GM19467 (cell line): ENCODE measurements around the gene SLC44A4.
"Not testable (repeated sequence)": the region's sequence is repeated elsewhere in the genome, so short reads cannot be mapped to it uniquely, and the experiment has no call there.

Experiments
- ATAC-seq: cut with Tn5 transposase; IDR thresholded peaks from one replicate; pipeline ENCODE4 v1.9.1; 2021; ENCODE audit warnings: mild to moderate bottlenecking, moderate library complexity; ENCODE audit not compliant: unreplicated experiment

The SLC44A4 gene

DNA sequence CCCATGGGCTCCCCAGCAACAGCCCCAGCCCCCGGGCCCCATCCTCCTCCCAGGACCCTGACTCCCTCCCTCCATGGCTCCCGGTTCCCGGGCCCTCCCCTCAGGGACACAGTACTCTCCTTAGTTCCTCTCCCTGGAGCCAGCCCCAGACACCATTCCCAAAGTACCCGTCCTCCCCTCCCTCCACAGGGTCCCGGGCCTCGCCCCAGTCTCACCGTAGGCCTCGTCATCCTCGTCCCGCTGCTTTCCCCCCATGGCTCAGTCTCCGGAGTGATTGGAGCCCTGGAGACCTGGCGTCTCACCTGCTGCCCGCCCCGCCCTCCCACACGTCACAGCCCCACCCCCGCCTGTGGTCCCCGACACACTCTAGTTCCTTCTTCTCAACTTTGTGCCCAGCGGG, at the start of gene SLC44A4:
Gene SLC44A4 (minus strand): TSS at position 272 of the 400 bp plus-strand sequence. CDS start 17 bp downstream, at position 255.
- no peak for ATAC-seq

DNA sequence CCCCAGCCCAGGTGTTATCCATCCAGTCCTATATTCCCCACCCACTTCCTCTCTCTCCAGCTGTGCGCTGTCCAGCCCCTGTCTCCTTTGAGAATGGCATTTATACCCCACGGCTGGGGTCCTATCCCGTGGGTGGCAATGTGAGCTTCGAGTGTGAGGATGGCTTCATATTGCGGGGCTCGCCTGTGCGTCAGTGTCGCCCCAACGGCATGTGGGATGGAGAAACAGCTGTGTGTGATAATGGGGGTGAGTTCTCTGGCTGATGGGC, 49.8 kb upstream of the SLC44A4 start:
- no peak for ATAC-seq

DNA sequence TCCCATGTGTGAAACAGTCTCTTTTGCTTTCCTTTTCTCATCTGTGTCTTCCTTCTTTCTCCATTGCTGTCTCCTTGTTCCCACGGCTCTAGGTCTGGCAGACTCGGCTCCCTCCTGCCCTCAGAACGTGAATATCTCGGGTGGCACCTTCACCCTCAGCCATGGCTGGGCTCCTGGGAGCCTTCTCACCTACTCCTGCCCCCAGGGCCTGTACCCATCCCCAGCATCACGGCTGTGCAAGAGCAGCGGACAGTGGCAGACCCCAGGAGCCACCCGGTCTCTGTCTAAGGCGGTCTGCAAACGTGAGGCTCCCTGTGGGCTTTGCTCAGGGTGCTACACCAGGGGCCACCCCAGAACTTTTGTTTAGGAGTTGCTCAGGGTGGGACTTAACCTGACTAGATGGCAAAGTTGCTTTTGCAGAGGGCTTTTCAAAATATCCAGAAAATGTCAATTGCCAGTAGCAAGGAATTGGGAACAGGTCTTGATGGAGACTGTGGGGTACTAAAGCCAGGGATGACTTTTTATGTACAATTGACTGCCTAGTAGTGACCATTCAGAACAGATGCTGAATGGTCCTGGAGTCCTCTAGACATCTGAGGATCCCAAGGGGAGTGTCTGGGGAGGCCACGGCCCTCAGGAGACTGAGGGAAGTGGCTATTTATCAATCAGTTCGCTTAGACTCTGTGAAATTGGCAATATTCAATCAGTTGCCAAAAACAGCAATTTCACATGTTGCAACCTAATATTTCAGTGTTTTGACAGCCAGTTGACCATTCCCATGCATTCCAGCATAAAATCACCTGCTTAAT, 49.3 kb upstream of the SLC44A4 start:
- ATAC-seq = no peak

DNA sequence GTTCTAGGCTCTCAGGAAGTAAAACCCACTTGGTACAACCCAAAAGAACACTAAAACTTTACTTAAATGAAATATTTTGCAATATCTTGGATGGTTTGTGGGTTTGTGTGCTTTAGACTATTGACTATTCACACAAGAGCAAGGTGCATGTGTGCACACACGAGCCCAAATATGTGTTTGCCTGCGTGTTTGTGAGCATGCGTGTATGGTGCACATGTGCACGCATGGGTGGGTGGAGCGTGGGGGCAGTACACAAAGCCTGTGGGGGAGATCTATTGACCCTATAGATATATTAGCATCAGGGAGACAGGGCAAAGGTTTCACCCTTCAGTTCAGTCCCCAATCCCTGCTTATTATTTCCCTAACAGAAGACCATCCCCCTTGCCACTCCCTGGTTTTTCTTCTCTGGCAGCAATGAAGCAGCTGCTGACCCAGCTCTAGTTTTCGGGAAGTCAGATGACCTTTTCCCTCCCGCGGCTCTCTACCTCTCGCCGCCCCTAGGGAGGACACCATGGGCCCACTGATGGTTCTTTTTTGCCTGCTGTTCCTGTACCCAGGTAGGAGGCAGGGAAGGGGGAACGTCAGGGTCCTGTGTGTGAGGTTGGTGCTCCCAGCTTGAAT, 48.6 kb upstream of the SLC44A4 start, which contains the start of gene C2:
Gene C2 (plus strand): TSS at position 476 of the 621 bp plus-strand sequence. CDS start 36 bp downstream, at position 512.
- no peak for ATAC-seq

DNA sequence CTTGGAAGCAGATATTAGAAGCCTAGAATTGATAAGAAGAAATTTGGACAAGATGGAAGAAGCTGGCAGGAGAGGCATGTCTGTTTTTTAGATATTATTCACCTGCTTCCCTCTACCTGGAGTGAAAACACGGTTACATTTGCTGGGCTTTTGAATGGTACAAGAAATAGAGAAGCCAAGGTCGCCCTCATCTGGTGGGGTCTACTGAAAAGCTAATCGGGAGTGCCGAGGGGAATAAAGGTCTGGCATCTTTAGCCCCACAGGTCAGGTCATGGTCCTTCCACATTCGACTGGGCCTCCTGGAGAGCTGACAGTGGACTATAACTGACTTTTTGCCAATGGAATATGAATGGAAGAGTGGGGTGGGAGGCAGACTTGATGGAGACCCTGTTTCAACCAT, 44.1 kb upstream of the SLC44A4 start:
- no peak for ATAC-seq

DNA sequence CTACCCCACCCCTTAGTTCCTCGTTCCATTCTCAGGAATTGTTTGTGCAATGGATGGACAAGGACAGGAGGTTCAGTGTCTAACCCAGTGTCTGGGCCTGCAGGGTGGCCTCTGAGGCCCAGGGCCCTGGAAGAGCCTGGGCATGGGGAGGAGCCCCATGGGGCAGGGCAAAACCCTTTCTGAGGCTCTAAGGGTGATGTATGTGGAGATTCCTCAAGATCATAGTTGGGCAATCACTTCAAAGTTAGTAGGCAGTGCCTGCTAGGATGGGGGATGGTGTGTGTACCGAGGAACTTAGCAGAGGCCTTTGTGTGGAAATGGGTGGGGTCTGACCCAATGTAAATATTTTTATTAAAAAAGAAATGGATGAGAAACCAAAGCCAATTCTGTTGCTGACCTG, 42.0 kb upstream of the SLC44A4 start:
- ATAC-seq = no peak

DNA sequence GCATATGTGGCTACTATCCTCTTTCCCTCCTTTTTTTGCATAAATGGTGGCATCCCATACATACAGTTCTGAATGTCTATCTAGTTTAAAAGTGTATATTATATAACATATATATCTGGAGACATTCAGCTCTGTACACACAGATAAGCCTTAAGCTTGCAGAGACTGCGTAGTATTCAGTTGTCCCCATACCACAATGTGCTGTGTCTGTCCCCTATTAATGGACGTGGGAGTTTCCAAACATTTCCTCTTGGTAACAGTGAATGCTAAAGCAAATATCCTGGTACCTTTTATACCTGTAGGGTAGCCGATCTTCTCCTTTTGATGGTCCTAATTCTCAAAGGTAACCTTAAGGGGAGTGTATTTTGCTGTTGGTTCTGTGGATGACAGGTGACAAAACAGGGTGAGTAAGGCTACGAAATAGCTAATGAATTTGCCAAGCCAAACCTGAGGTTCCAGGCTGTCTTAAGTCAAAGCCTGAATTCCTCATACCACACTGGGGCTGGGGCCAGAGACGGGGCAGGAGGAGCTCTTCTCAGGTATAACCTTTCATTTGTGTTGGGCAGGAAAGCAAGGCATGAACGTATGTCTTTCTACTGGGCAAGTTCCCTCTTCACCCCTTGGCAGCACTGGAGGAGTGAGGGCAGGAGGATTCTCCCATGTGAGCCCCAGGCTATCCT, 41.0 kb upstream of the SLC44A4 start:
- no peak for ATAC-seq

DNA sequence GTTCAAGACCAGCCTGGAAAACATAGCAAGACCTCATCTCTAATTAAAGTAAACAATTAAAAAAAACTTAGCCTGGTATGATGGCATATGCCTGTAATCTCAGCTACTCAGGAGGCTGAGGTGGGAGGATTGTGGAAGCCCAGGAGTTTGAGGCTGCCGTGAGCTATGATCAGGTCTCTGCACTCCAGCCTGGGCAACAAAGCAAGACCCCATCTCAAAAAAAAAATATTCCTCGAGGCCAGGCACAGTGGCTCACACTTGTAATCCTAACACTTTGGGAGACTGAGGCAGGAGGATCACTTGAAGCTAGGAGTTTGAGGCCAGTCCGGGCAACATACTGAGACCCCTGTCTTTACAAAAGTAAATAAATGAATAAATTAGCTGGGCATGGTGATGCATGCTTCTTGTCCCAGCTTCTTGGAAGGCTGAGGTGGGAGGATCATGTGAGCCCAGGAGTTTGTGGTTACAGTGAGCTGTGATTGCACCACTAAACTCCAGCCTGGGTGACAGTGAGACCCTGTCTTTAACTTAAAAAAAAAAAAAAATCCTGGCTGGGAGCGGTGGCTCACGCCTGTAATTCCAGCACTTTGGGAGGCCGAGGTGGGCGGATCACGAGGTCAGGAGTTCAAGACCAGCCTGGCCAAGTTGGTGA, 39.4 kb upstream of the SLC44A4 start:
- ATAC-seq = no peak

DNA sequence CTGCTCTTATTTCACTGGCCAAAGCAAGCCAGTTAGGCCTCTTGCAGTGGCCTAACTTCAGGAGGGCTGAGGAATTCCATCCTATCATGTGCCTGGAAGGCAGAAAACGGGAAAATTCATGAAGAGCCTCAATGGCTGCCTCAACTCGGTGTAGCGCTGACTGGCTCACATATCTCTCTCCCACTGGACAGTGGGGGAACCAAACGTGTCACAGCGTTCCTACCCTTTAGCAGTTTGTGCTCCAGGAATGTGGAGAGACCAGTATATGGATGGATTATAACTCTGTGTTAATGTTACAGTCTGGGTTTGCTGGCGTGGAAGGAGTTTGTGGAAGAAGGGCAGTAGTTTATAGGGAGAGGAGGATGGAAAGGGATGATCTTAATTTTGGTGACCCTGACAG, 37.0 kb upstream of the SLC44A4 start:
- ATAC-seq = no peak

DNA sequence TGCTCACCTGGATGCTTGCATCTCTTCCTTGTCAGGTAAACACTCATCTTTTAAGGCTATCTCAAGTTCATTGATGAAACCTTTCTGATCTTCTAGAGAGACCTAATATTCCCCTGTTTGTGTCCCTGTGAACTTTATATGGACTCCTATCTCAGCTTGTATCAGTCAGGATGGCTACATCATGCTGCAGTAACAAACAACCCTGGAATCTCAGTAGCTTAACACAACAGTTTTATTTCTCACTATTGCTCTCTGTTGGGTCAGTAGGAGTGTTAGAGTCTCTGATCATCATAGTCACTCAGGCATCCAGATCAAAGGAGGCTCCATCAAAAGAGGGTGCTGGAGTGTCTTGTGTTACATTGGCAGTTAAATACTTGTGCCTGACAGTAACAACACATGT, 36.6 kb upstream of the SLC44A4 start:
- ATAC-seq = no peak

DNA sequence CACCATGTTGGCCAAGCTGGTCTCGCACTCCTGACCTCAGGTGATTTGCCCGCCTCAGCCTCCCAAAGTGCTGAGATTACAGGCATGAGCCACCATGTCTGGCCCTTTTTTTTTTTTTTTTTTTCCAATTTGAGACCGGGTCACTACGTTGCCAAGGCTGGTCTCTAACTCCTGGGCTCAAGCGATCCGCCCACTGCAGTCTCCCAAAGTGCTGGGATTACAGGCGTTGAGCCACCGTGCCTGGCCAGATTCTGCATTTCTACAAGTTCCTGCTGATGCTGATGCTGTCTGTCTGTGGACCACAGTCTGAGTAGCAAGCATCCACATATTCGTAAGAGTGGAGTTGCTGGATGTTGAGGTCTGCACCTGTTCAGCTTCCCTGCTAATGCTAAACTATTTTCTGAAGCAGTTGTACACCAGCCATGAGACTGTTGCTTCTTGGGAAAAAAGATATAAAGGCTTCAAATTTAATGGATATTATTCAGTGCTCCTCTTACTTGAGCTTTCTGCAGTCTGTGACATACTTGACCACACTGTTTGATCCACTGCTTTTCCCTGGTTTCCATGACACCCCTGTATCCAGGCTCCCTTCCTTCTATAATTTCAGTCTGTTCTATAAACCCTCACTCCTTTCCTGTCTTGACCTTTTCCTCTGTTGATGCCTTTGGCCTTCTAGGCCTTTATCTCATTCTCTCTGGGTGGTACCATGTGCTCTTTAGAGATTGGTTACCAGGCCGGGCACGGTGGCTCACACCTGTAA, 33.2 kb upstream of the SLC44A4 start:
- no peak for ATAC-seq

DNA sequence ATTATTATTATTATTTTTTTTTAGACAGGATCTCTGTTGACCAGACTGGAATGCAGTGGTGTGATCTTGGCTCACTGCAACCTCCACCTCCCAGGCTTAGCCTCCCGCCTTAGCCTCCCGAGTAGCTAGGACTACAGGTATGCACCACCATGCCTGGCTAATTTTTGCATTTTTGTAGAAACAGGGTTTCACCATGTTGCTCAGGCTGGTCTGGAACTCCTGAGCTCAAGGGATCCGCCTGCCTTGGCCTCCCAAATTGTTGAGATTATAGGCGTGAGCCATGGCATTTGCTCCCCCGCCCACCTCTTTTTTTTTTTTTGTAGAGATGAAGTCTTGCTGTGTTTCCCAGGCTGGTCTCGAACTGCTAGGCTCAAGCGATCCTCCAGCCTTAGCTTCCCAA, 30.5 kb upstream of the SLC44A4 start:
- not testable (repeated sequence) for ATAC-seq

DNA sequence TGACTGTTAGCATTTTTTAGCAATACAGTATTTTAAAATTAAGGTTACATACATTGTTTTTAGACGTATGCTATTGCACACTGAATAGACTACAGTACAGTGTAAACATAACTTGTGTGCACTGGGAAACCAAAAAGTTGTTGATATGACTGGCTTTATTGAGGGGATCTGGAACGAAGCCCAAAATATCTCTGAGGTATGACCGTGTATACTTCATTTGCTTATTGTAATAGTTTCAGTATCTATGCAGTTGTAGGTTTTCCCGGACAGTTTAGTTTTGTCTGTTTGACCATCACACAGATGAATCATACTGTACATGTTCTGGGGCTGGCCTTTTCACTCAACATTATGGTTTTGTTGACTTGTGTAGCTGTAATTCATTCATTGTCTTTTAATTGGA, 30.0 kb upstream of the SLC44A4 start:
- no peak for ATAC-seq

DNA sequence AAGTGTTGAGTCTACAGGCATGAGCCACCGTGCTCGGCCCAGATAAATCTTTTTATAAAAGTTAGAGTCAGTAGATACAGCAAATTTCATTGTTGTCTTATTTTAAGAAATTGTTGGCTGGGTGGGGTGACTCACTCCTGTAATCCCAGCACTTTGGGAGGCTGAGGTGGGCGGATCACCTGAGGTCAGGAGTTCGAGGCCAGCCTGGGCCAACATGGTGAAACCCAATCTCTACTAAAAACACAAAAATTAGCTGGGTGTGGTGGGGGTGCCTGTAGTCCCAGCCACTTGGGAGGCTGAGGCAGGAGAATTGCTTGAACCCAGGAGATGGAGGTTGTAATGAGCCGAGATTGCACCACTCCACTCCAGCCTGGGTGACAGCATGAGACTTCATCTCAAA, 29.5 kb upstream of the SLC44A4 start:
- not testable (repeated sequence) for ATAC-seq

DNA sequence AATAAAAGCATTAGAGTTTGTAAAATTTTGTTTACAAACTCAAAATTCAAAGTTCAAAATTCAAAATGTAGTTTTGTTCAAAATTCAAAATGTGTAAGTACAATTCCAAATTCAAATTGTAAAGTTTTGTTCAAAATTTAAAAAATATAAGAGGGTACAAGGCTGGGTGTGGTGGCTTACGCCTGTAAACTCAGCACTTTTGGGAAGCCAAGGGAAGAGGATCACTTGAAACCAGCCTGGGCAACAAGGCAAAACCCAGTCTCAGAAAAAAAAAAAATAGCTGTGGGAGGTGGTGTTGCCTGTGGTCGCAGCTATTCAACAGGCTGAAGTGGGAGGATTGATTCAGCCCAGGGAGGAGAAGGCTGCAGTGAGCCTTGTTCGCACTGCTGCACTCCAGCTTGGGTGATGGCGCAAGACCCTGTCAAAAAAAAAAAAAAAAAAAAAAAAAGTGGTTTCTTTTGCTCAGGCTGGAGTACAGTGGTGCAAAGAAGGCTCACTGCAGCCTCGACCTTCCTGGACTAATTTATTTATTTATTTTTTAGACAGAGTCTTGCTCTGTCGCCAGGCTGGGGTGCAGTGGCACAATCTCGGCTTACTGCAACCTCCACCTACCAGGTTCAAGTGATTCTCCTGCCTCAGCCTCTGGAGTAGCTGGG, 28.5 kb upstream of the SLC44A4 start:
- no peak for ATAC-seq

DNA sequence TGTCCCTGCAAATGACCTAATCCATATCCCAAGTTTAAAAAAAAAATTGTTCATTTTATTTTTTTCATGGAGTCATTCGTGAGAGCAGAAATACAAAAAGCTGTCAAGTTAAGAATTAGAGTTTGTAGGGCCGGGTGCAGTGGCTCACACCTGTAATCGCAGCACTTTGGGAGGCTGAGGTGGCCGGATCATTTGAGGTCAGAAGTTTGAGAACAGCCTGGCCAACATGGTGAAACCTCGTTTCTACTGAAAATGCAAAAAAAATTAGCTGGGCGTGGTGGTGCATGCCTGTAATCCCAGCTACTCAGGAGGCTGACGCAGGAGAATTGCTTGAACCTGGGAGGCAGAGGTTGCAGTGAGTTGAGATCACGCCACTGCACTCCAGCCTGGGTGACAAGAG, 27.9 kb upstream of the SLC44A4 start:
- ATAC-seq = not testable (repeated sequence)

DNA sequence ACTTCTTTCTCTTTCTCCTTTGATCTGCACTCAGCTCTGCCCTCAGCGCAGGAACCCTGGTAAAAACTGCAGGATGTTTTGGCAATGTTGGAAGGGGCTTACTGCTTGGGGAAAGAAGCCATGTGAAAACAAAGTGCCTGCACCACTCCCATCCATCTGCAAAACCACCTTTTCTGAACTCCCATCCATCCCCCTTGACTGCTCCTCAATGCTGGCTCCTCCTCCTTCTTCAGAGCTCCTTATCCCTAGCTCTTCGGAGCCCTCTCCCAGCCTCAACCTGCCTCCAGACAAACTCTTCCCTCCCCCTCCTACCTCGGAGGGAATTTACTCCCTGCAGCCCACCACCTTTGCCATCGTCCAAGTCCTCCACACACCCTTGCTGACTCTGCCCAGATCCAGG, 27.3 kb upstream of the SLC44A4 start:
- ATAC-seq = no peak

DNA sequence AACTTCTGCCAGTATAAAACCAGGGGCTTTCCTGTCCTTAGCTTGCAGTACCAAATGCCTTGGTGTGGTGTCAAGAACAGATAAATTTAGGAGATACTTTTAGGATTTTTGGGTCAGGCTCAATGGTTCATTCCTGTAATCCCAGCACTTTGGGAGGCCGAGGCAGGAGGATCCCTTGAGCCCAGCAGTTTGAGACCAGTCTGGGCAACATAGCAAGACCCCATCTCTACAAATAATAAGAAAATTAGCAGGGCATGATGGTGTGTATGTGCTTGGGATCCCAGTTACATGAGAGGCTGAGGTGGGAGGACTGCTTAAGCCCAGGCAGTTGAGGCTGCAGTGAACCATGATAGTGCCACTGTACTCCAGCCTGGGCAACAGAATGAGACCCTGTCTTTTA, 26.2 kb upstream of the SLC44A4 start:
- no peak for ATAC-seq

DNA sequence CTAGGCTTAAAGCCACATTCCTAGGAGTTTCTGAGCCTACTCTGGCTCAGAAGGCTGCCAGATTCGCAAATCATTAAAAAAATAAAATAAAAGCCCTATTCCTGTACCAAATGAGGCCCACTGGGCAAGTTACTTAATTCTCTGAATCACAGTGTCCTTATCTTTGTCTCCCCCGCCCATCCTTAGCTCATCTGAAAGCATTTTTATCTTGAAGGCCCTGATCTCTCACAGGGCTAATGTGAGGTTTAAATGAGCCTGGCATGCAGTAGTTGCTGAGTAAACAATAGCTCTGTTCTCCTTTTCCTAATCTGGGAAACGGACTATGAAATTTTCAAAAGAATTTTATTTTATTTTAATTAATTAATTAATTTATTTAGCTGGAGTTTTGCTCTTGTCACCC, 25.2 kb upstream of the SLC44A4 start:
- no peak for ATAC-seq

DNA sequence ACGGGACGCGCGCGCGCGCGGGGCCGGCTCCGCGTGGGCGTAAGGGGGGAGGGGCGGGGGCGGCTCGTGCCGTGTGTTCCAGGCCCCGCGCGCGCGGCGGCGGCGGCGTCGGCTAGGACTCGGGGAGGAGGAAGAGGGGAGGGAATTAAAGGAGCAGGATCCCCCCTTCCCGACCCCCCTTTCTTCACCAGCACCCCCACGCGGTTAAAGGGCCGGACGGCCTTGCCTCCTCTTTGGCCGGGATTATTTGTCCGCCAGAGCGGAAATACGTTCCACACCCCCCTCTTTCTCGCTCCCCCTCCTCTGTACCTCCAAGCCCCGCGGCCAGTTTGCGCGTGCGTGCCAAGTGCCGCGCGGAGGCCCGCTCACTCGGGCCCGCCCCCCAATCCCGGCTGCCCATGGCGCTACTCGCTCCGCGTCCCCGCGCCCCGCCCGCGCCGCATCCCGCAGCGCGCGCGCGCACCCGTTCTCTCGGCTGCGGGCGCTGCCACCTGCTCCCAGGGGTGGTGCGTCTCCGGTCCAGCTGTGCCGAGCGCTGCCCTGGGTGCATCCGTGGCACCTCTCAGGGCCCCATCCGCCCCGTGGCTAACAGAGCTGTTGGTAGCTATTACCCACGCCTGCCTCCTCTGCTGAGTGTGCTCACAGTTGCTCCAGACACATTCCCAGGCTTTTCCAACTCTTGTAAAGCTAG, 23.3 kb upstream of the SLC44A4 start, which contains the start of gene ZBTB12:
Gene ZBTB12 (minus strand): TSS at position 134 of the 691 bp plus-strand sequence. CDS start 781 bp downstream, outside the sequence.
- peak; percentile 38 for ATAC-seq
